Neutrophil (primary cell): ENCODE results near the gene FOSL1.

Experiments used
- H3K27ac ChIP-seq: fragments of 200-600 bp; sonication (generic); 2 replicates; pipeline ENCODE4 v1.5.1; 2016; ENCODE audit warnings: mild to moderate bottlenecking, moderate library complexity
- H3K27me3 ChIP-seq: fragments of 200-600 bp; sonication (generic); 2 replicates; pipeline ENCODE4 v1.6.0; 2016; ENCODE audit warnings: mild to moderate bottlenecking
- H3K36me3 ChIP-seq: fragments of 200-600 bp; sonication (generic); 2 replicates; pipeline ENCODE4 v1.5.1; 2017
- H3K4me1 ChIP-seq, 2 experiments: fragments of 200-600 bp in 1 of 2; sonication (generic) in 1 of 2; 1 replicate in 1 of 2; 2 replicates in 1 of 2; pipeline versions ENCODE4 v1.5.1 to v1.6.1; 2013 to 2016; ENCODE audit warnings: low read depth in 1 of 2, low read length in 1 of 2, mild to moderate bottlenecking in 1 of 2, moderate library complexity in 1 of 2; ENCODE audit not compliant: control insufficient read depth in 1 of 2, insufficient read depth in 1 of 2
- H3K4me3 ChIP-seq, 2 experiments: fragments of 200-600 bp in 1 of 2; sonication (generic) in 1 of 2; 1 replicate in 1 of 2; 2 replicates in 1 of 2; pipeline ENCODE4 v1.5.1; 2013 to 2016; ENCODE audit warnings: low read depth in 1 of 2, low read length in 1 of 2, mild to moderate bottlenecking in 1 of 2, moderate library complexity in 1 of 2
- H3K9me3 ChIP-seq: fragments of 200-600 bp; sonication (generic); 2 replicates; pipeline ENCODE4 v1.5.1; 2016
- TF ChIP-seq, protein P1 (sequence below): fragments of 200-600 bp; sonication (generic); IDR thresholded peaks from 2 replicates; pipeline ENCODE4 v1.5.1; 2016; ENCODE audit warnings: antibody characterized with exemption

The FOSL1 gene

DNA sequence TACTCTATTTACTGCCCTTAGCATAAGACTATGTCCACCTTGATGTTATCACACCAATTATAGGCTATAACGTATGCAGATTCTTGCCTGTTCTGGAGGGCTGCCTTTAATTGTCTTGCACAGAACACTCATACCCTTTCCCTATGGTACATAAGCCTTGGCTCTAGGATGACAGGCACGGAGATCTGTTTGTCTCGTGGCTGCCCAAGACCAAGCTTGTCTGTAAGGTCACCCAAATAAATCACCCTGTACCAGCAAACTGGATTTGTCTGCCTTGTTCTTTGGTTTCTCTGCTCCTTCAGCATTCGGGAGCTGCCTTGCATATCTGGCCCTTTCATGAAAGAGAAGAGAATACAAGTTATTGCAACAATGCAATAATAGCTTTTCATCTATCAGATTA is 37.6 kb upstream of the FOSL1 start:
- TF ChIP-seq, protein P1, sequence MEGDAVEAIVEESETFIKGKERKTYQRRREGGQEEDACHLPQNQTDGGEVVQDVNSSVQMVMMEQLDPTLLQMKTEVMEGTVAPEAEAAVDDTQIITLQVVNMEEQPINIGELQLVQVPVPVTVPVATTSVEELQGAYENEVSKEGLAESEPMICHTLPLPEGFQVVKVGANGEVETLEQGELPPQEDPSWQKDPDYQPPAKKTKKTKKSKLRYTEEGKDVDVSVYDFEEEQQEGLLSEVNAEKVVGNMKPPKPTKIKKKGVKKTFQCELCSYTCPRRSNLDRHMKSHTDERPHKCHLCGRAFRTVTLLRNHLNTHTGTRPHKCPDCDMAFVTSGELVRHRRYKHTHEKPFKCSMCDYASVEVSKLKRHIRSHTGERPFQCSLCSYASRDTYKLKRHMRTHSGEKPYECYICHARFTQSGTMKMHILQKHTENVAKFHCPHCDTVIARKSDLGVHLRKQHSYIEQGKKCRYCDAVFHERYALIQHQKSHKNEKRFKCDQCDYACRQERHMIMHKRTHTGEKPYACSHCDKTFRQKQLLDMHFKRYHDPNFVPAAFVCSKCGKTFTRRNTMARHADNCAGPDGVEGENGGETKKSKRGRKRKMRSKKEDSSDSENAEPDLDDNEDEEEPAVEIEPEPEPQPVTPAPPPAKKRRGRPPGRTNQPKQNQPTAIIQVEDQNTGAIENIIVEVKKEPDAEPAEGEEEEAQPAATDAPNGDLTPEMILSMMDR, result no peak
- H3K4me3 ChIP-seq, result no peak overlapping the region

GRCh38 chr11:65934014-65934413 is 33.8 kb upstream of the FOSL1 start:
- Histone ChIP-seq H3K27ac (no peak overlapping the region), H3K9me3 (no peaks in the 10 kb centered on the region), H3K27me3 (peaks cover 6% of the 10 kb centered on the region), H3K4me1 (no peaks in the 10 kb centered on the region), H3K36me3 (no peaks in the 10 kb centered on the region), H3K4me3 (no peak overlapping the region)
- TF ChIP-seq, protein P1, result no peak

More for the DNA sequence above, 37.6 kb upstream of the FOSL1 start:
- Histone ChIP-seq H3K9me3 (no peaks in the 10 kb centered on the region), H3K36me3 (no peaks in the 10 kb centered on the region), H3K4me1 (peaks cover 11 to 12% of the 10 kb centered on the region in 2 experiments), H3K27ac (no peak overlapping the region), H3K27me3 (peaks cover 6% of the 10 kb centered on the region)

DNA sequence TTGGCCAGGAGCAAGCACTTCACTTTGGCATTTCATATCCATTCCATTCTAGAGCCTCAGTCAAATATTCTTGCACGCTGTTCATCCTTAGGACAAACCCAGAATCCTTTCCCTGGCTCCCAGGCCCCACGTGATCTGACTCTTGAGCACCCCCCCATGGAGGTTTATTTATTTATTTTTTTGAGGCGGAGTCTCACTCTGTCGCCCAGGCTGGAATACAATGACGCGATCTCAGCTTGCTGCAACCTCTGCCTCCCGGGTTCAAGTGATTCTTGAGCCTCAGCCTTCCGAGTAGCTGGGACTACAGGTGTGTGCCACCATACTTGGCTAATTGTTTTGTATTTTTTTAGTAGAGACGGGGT is 32.4 kb upstream of the FOSL1 start:
- H3K36me3 ChIP-seq, result no peaks in the 10 kb centered on the region
- H3K9me3 ChIP-seq, result no peaks in the 10 kb centered on the region
- H3K4me3 ChIP-seq, result no peak overlapping the region
- H3K27ac ChIP-seq, result no peak overlapping the region
- TF ChIP-seq, protein P1, result no peak
- peaks cover under 1% of the 10 kb centered on the region for H3K27me3 ChIP-seq
- peaks cover 13 to 14% of the 10 kb centered on the region in 2 experiments for H3K4me1 ChIP-seq

DNA sequence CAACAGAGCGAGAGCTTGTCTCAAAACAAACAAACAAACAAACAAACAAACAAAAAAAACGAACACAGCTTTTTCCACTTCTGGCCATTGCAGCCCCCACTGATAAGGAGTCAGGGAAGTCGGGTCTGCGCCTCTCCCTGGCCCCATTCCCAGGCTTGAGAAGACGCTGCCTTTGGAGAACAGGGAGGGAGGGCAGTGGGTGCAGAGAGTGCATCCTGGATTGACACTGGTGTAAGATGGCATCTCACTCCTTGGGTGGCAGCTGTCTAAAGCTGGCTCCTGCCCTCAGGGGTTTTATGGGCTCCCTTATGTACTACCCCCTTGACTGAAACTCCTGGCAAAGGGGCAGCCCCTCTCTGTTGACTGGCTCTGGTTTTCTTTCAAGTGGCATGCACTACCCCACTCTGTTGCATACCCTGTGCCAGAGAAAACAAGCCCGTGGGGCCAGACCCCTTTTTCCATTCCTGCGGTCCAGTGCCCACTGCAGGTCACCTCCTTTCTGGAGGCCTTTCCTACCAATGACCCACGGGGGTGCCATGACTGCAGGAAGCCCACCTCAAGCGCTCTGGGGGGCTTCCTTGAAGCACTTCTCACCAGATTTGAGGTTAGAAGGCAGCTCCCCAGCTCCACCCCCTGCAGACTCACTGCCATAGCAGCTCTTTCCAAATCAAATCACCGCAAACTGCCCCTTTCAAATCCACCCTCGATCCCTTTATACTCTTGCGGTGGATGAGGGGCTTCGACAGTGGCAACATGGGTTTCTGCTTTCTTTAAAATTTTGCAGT is 31.8 kb upstream of the FOSL1 start:
- Histone ChIP-seq H3K36me3 (no peaks in the 10 kb centered on the region), H3K9me3 (no peaks in the 10 kb centered on the region), H3K27ac (no peak overlapping the region), H3K4me1 (peaks cover 18 to 20% of the 10 kb centered on the region in 2 experiments), H3K27me3 (no peaks in the 10 kb centered on the region), H3K4me3 (no peak overlapping the region)
- TF ChIP-seq, protein P1, result no peak

GRCh38 chr11:65928667-65929066 is 28.5 kb upstream of the FOSL1 start:
- TF ChIP-seq, protein P1, result no peak
- Histone ChIP-seq H3K36me3 (peaks cover 1% of the 10 kb centered on the region), H3K4me3 (peak overlapping the region; percentile 56 to 58), H3K27ac (peak overlapping the region; percentile 92), H3K9me3 (no peaks in the 10 kb centered on the region), H3K4me1 (peaks cover 18 to 20% of the 10 kb centered on the region in 2 experiments), H3K27me3 (no peaks in the 10 kb centered on the region)
